H7 (cell line): Measurements from ENCODE around the gene KCNK15. TPM values are rescaled to one million over a fixed set of nuclear protein-coding genes. Genes with fewer than 3 reads are reported as not detected.
"Not testable (repeated sequence)": the region's sequence is repeated elsewhere in the genome, so short reads cannot be mapped to it uniquely, and the experiment has no call there.

Source experiments
- DNase-seq: peaks from one replicate; pipeline ENCODE4 v3.0.0; 2012
- H3K27me3 ChIP-seq: 2 replicates; pipeline ENCODE4 v1.6.0; 2011; ENCODE audit warnings: mild to moderate bottlenecking, low read length; ENCODE audit not compliant: control insufficient read depth, insufficient read depth
- H3K36me3 ChIP-seq: replicated peaks from 2 replicates; pipeline ENCODE4 v1.5.1; 2011; ENCODE audit warnings: low read length; ENCODE audit not compliant: control insufficient read depth, insufficient read depth
- H3K4me3 ChIP-seq: 2 replicates; pipeline ENCODE4 v1.5.1; 2011; ENCODE audit warnings: low read depth, mild to moderate bottlenecking, control low read depth, low read length, moderate library complexity; ENCODE audit not compliant: insufficient read depth
- total RNA-seq: library from RNA; depleted of rRNA; stranded (reverse); fragments of >200 nt; shearing (Covaris generic); gene quantifications from 2 replicates; pipeline ENCODE4 v1.2.3, GENCODE V29; 2014

KCNK15 gene
- total RNA-seq, 1 experiment from 2014 or later, result 0.14 TPM

- H3K4me3 ChIP-seq, result no peak overlapping the region
Observed at GRCh38 chr20:44754554-44754953, 8.9 kb downstream of the KCNK15 start.

GRCh38 chr20:44756011-44756688 is 10.5 kb downstream of the KCNK15 start:
- H3K4me3 ChIP-seq, result no peak overlapping the region
- H3K36me3 ChIP-seq, result no peaks in the 10 kb centered on the region
- DNase-seq, result peak; percentile 56
- no peaks in the 10 kb centered on the region for H3K27me3 ChIP-seq

More at GRCh38 chr20:44754554-44754953, 8.9 kb downstream of the KCNK15 start:
- Histone ChIP-seq H3K36me3 (no peaks in the 10 kb centered on the region), H3K27me3 (no peaks in the 10 kb centered on the region)
- peak; percentile 68 for DNase-seq

GRCh38 chr20:44756956-44757355 is 11.3 kb downstream of the KCNK15 start:
- DNase-seq, result peak; percentile 37
- Histone ChIP-seq H3K4me3 (no peak overlapping the region), H3K36me3 (no peaks in the 10 kb centered on the region), H3K27me3 (no peaks in the 10 kb centered on the region)

- H3K36me3 ChIP-seq, result no peaks in the 10 kb centered on the region
- no peak overlapping the region for H3K4me3 ChIP-seq
- peak; percentile 47 for DNase-seq
- H3K27me3 ChIP-seq, result no peaks in the 10 kb centered on the region
Observed at GRCh38 chr20:44758247-44759101, 12.8 kb downstream of the KCNK15 start.

GRCh38 chr20:44759595-44759994 is 13.9 kb downstream of the KCNK15 start:
- H3K27me3 ChIP-seq, result no peaks in the 10 kb centered on the region
- no peak overlapping the region for H3K4me3 ChIP-seq
- no peaks in the 10 kb centered on the region for H3K36me3 ChIP-seq
- no peak for DNase-seq

GRCh38 chr20:44761423-44761822 is 15.8 kb downstream of the KCNK15 start:
- Histone ChIP-seq H3K27me3 (no peaks in the 10 kb centered on the region; the same call in 1 of the 2 replicates), H3K4me3 (no peak overlapping the region), H3K36me3 (no peaks in the 10 kb centered on the region)
- DNase-seq, result peak; percentile 52

GRCh38 chr20:44762466-44763140 is 16.9 kb downstream of the KCNK15 start:
- H3K27me3 ChIP-seq, result no peaks in the 10 kb centered on the region; the same call in 1 of the 2 replicates
- H3K36me3 ChIP-seq, result no peaks in the 10 kb centered on the region
- H3K4me3 ChIP-seq, result no peak overlapping the region
- peak; percentile 22 for DNase-seq

GRCh38 chr20:44763798-44764197 is 18.1 kb downstream of the KCNK15 start:
- H3K36me3 ChIP-seq, H3K4me3 ChIP-seq, DNase-seq: not testable (repeated sequence)

GRCh38 chr20:44765091-44765490 is 19.4 kb downstream of the KCNK15 start:
- Histone ChIP-seq H3K27me3 (no peaks in the 10 kb centered on the region; the same call in 1 of the 2 replicates), H3K36me3 (no peaks in the 10 kb centered on the region), H3K4me3 (no peak overlapping the region)
- peak; percentile 24 for DNase-seq

More at GRCh38 chr20:44763798-44764197, 18.1 kb downstream of the KCNK15 start:
- not testable (repeated sequence) for H3K27me3 ChIP-seq

GRCh38 chr20:44765701-44766347 is 20.2 kb downstream of the KCNK15 start:
- Histone ChIP-seq H3K27me3 (no peaks in the 10 kb centered on the region; the same call in 1 of the 2 replicates), H3K4me3 (no peak overlapping the region), H3K36me3 (no peaks in the 10 kb centered on the region)
- peak; percentile 29 for DNase-seq

- H3K27me3 ChIP-seq, result no peaks in the 10 kb centered on the region; the same call in 1 of the 2 replicates
- no peak overlapping the region for H3K4me3 ChIP-seq
- DNase-seq, result peak; percentile 26
- no peaks in the 10 kb centered on the region for H3K36me3 ChIP-seq
Observed at GRCh38 chr20:44768256-44768655, 22.6 kb downstream of the KCNK15 start.

GRCh38 chr20:44768854-44769480 is 23.3 kb downstream of the KCNK15 start:
- Histone ChIP-seq H3K4me3 (no peak overlapping the region), H3K27me3 (no peaks in the 10 kb centered on the region; the same call in 1 of the 2 replicates), H3K36me3 (no peaks in the 10 kb centered on the region)
- no peak for DNase-seq

- Histone ChIP-seq H3K4me3 (no peak overlapping the region), H3K27me3 (no peaks in the 10 kb centered on the region; the same call in 1 of the 2 replicates), H3K36me3 (no peaks in the 10 kb centered on the region)
- DNase-seq, result no peak
Observed at GRCh38 chr20:44769481-44769863, 23.8 kb downstream of the KCNK15 start.
